Measurements from ENCODE around the gene ZNF133. TPM values are rescaled to one million over a fixed set of nuclear protein-coding genes. Genes with fewer than 3 reads are reported as not detected.

ZNF133 gene
- total RNA-seq, 4 donors from 2014 or later = 14.7 to 37.3 (median 21.0) TPM

DNA sequence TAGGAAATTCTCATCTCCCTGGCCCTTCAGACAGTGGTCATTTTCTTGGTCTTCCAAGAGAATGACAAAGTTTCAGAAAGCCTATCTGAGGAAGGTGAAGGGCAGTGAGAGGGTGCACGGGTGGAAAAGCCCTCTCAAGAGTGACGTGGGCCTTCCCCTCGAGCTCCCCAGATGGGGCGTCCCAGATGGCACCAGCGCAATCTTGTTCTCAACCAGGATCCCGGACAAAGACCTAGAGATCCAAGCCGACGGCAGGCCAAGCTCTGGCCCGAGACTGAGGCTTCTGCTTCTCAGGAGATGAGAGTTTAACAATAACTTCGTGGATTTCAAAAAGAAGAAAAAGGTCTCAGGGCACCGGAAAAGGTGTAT lies 797 bp upstream of the ZNF133 start:
- Histone ChIP-seq H3K4me1 (peaks cover 20% of the 10 kb centered on the region), H3K4me3 (peak overlapping the region; percentile 62), H3K27ac (peak overlapping the region; percentile 93), H3K27me3 (peaks cover 4% of the 10 kb centered on the region), H3K9me3 (peaks cover 7% of the 10 kb centered on the region), H3K36me3 (peaks cover 5% of the 10 kb centered on the region)
- TF ChIP-seq, protein P1, sequence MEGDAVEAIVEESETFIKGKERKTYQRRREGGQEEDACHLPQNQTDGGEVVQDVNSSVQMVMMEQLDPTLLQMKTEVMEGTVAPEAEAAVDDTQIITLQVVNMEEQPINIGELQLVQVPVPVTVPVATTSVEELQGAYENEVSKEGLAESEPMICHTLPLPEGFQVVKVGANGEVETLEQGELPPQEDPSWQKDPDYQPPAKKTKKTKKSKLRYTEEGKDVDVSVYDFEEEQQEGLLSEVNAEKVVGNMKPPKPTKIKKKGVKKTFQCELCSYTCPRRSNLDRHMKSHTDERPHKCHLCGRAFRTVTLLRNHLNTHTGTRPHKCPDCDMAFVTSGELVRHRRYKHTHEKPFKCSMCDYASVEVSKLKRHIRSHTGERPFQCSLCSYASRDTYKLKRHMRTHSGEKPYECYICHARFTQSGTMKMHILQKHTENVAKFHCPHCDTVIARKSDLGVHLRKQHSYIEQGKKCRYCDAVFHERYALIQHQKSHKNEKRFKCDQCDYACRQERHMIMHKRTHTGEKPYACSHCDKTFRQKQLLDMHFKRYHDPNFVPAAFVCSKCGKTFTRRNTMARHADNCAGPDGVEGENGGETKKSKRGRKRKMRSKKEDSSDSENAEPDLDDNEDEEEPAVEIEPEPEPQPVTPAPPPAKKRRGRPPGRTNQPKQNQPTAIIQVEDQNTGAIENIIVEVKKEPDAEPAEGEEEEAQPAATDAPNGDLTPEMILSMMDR (IDR thresholded peaks at IDR 0.05) = no peak
- TF ChIP-seq POLR2AphosphoS5 (IDR thresholded peaks at IDR 0.05) = no peak
- no peak for TF ChIP-seq POLR2A (IDR thresholded peaks at IDR 0.05)
- no peak for TF ChIP-seq EP300 (IDR thresholded peaks at IDR 0.05)
- WGBS = 9% methylated on average over 11 of the region's 11 CpGs
- peak in 1 of 2 donors; percentile 64 for DNase-seq (ENCODE audit: low spot score in 2 of 2)

DNA sequence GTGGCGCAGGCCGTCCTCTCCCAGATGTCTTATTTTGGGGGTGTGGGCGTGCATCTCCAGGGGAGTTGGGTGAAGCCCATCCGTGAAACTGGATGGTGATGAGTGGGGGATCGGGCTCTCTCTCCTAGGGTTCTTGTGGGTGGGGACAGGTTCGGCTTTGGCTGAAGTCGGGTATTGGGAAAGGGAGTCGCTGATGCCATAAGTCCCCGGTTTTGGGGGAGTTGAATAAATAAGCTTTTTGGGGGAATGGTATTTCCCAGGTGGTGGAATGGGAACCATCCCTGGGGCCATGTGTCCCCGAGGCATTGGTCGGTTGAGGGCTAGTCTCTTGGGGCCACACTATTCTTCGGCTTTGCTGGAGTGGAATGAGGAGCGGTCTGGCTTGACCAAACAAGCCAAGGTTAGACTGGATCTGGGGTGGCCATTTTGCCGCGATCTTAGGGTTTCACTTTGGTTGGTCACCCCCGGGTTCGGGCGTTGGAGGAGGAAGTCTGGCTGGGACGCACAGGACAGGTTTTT lies 481 bp downstream of the ZNF133 start:
- Histone ChIP-seq H3K4me3 (peak overlapping the region; percentile 62), H3K9me3 (peaks cover 7% of the 10 kb centered on the region), H3K4me1 (peaks cover 20% of the 10 kb centered on the region), H3K36me3 (peaks cover 12% of the 10 kb centered on the region), H3K27ac (peak overlapping the region; percentile 93), H3K27me3 (peaks cover 4% of the 10 kb centered on the region)
- no peak for TF ChIP-seq EP300 (IDR thresholded peaks at IDR 0.05)
- TF ChIP-seq, protein P1 (IDR thresholded peaks at IDR 0.05) = no peak
- TF ChIP-seq POLR2A (IDR thresholded peaks at IDR 0.05) = no peak
- no peak for TF ChIP-seq POLR2AphosphoS5 (IDR thresholded peaks at IDR 0.05)
- DNase-seq (ENCODE audit: low spot score in 2 of 2) = peak in 1 of 2 donors; percentile 62
- 12% methylated on average over 19 of the region's 19 CpGs for WGBS

DNA sequence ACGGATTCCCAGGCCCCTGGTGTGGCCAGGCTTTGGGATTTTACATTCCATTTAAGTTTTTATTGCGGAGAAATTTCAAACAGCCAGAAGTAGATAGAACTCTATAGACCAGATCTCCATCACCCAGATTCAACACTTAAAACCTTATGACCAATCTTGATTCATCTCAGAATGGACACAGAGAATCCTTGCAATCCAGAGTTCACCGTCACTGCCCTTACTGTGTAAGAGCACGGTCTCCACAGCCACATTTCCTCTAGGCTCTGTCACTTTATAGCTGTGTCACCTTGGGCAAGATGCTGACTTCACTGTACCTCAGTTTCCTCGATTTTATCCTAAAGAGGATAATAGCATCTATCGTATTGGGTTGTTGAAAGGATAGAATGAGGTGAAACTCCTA lies 979 bp downstream of the ZNF133 start:
- H3K4me3 ChIP-seq = peak overlapping the region; percentile 62
- H3K36me3 ChIP-seq = peaks cover 12% of the 10 kb centered on the region
- no peak overlapping the region for H3K27ac ChIP-seq
- H3K9me3 ChIP-seq = peaks cover 7% of the 10 kb centered on the region
- DNase-seq (ENCODE audit: low spot score in 2 of 2) = no peak
- peaks cover 2% of the 10 kb centered on the region for H3K27me3 ChIP-seq
- no peak for TF ChIP-seq EP300 (IDR thresholded peaks at IDR 0.05)
- TF ChIP-seq POLR2AphosphoS5 (IDR thresholded peaks at IDR 0.05) = no peak
- TF ChIP-seq, protein P1 (IDR thresholded peaks at IDR 0.05) = no peak
- no peak for TF ChIP-seq POLR2A (IDR thresholded peaks at IDR 0.05)
- peaks cover 20% of the 10 kb centered on the region for H3K4me1 ChIP-seq
- WGBS = 85% methylated on average over 6 of the region's 6 CpGs

DNA sequence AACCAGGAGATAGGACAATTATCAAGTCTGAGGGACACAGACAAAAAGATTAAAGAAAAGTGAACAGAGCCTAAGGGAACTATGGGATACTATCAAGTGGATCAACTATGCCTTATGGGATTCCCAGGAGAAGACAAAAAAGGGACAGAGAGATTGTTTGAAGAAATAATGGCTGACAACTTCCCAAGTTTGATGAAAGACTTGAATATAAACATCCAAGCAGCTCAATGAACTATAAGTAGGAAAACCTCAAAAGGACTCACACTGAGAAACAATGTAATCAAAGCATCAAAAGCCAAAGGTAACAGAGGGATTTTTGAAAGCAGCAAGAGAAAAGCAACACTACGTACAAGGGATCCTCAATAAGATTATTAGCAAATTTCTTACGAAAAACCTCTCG lies 11.0 kb downstream of the ZNF133 start:
- Histone ChIP-seq H3K27ac (no peak overlapping the region), H3K36me3 (no peaks in the 10 kb centered on the region), H3K4me1 (no peaks in the 10 kb centered on the region), H3K27me3 (no peaks in the 10 kb centered on the region), H3K4me3 (no peak overlapping the region), H3K9me3 (no peaks in the 10 kb centered on the region)
- no peak for DNase-seq (ENCODE audit: low spot score in 2 of 2)
- TF ChIP-seq EP300 (IDR thresholded peaks at IDR 0.05) (no peak), POLR2A (IDR thresholded peaks at IDR 0.05) (no peak), POLR2AphosphoS5 (IDR thresholded peaks at IDR 0.05) (no peak)
- TF ChIP-seq, protein P1 (IDR thresholded peaks at IDR 0.05) = no peak
- 95% methylated on average over 3 of the region's 3 CpGs for WGBS

DNA sequence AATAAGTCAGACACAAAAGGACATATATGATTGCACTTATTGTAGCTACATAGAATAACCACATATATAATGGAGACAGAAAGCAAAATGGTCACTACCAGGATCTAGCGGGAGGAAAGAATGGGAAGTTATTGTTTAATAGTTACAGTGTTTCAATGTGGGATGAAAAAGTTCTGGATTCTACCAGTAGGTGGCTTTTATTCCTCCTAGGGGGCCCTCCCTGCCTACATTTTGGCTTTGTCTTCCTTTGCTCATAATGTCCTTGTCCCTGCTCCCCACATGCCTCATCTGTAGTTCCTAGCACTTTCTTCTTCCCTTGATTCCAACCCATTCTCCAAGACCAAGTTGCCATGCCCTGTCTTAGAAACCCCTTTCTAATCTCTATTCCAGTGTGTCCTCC lies 16.3 kb downstream of the ZNF133 start:
- TF ChIP-seq POLR2A (IDR thresholded peaks at IDR 0.05) (no peak), EP300 (IDR thresholded peaks at IDR 0.05) (no peak), POLR2AphosphoS5 (IDR thresholded peaks at IDR 0.05) (no peak)
- TF ChIP-seq, protein P1 (IDR thresholded peaks at IDR 0.05) = no peak
- H3K27me3 ChIP-seq = no peaks in the 10 kb centered on the region
- no peak for DNase-seq (ENCODE audit: low spot score in 2 of 2)
- peaks cover 24% of the 10 kb centered on the region for H3K36me3 ChIP-seq
- no peak overlapping the region for H3K27ac ChIP-seq
- WGBS = 100% methylated on average over 1 of the region's 1 CpG
- H3K4me3 ChIP-seq = no peak overlapping the region
- H3K4me1 ChIP-seq = no peaks in the 10 kb centered on the region
- H3K9me3 ChIP-seq = no peaks in the 10 kb centered on the region
